Esophagus mucosa (tissue), 1 donor: ENCODE data around the gene ROCK2. TPM values are rescaled to one million over a fixed set of nuclear protein-coding genes. Genes with fewer than 3 reads are reported as not detected.
"Not testable (repeated sequence)": the region's sequence is repeated elsewhere in the genome, so short reads cannot be mapped to it uniquely, and the experiment has no call there.

ENCODE experiments used
- ATAC-seq: fragments of 200-7000 bp; cut with Tn5 transposase; one replicate; pipeline ENCODE4 v1.9.1; 2020
- total RNA-seq: library from RNA; stranded (reverse); gene quantifications from one replicate; pipeline ENCODE4 v1.2.4, GENCODE V29; 2023
- donor health status: DM: yes; HTN: yes; CAD: no.

The ROCK2 gene
- total RNA-seq, 1 donor from 2014 or later, result 14.4 TPM

GRCh38 chr2:11263177-11263576 is 81.3 kb downstream of the ROCK2 start:
- ATAC-seq, result no peak

- ATAC-seq, result not testable (repeated sequence)
Measured at GRCh38 chr2:11262438-11262837, 82.0 kb downstream of the ROCK2 start.

GRCh38 chr2:11261564-11261963 is 82.9 kb downstream of the ROCK2 start:
- not testable (repeated sequence) for ATAC-seq

- no peak for ATAC-seq
Measured at GRCh38 chr2:11260979-11261378, 83.5 kb downstream of the ROCK2 start.

GRCh38 chr2:11257964-11258363 is 86.5 kb downstream of the ROCK2 start:
- no peak for ATAC-seq

GRCh38 chr2:11257078-11257477 is 87.4 kb downstream of the ROCK2 start:
- no peak for ATAC-seq

GRCh38 chr2:11256166-11256565 is 88.3 kb downstream of the ROCK2 start:
- no peak for ATAC-seq

GRCh38 chr2:11254100-11254536 is 90.3 kb downstream of the ROCK2 start:
- ATAC-seq, result no peak

GRCh38 chr2:11252458-11252857 is 92.0 kb downstream of the ROCK2 start:
- ATAC-seq, result not testable (repeated sequence)

- ATAC-seq, result no peak
Measured at GRCh38 chr2:11250400-11251196, 93.8 kb downstream of the ROCK2 start.

GRCh38 chr2:11245322-11245721 is 99.1 kb downstream of the ROCK2 start:
- no peak for ATAC-seq

GRCh38 chr2:11244091-11244826 is 100.2 kb downstream of the ROCK2 start:
- no peak for ATAC-seq

- ATAC-seq, result no peak
Measured at GRCh38 chr2:11243512-11243911, 100.9 kb downstream of the ROCK2 start.

- ATAC-seq, result no peak
Measured at GRCh38 chr2:11242542-11243174, 101.8 kb downstream of the ROCK2 start.

GRCh38 chr2:11241412-11242203 is 102.8 kb downstream of the ROCK2 start:
- ATAC-seq, result no peak

- ATAC-seq, result no peak
Measured at GRCh38 chr2:11239666-11240462, 104.6 kb downstream of the ROCK2 start.

- ATAC-seq, result no peak
Measured at GRCh38 chr2:11239147-11239546, 105.3 kb downstream of the ROCK2 start.

GRCh38 chr2:11237122-11237521 is 107.3 kb downstream of the ROCK2 start:
- no peak for ATAC-seq

GRCh38 chr2:11236335-11236734 is 108.1 kb downstream of the ROCK2 start:
- ATAC-seq, result no peak

GRCh38 chr2:11235583-11235982 is 108.9 kb downstream of the ROCK2 start:
- no peak for ATAC-seq

- no peak for ATAC-seq
Measured at GRCh38 chr2:11234309-11234708, 110.1 kb downstream of the ROCK2 start.

- not testable (repeated sequence) for ATAC-seq
Measured at GRCh38 chr2:11231193-11231592, 113.2 kb downstream of the ROCK2 start.
